Measurements from ENCODE around the gene SS18L1.
"Not testable (repeated sequence)": the region's sequence is repeated elsewhere in the genome, so short reads cannot be mapped to it uniquely, and the experiment has no call there.

Gene SS18L1

GRCh38 chr20:62143081-62143956 lies at the start of gene SS18L1, which contains the start of gene PSMA7:
TSS of gene SS18L1 (plus strand) at chr20:62143769. CDS start at chr20:62143821, 52 bp downstream.
TSS of gene PSMA7 (minus strand) at chr20:62143394. CDS start at chr20:62143303, 91 bp downstream.
- peak; percentile 86 for DNase-seq

- no peak for DNase-seq
Observed at GRCh38 chr20:62096421-62097380, 46.9 kb upstream of the SS18L1 start.

GRCh38 chr20:62097881-62098407 lies 45.6 kb upstream of the SS18L1 start:
- no peak for DNase-seq

GRCh38 chr20:62101078-62101477 lies 42.5 kb upstream of the SS18L1 start:
- DNase-seq = no peak

- DNase-seq = no peak
Observed at GRCh38 chr20:62103508-62104233, 39.9 kb upstream of the SS18L1 start.

GRCh38 chr20:62104234-62104789 lies 39.3 kb upstream of the SS18L1 start:
- DNase-seq = no peak

- DNase-seq = no peak
Observed at GRCh38 chr20:62104791-62105345, 38.7 kb upstream of the SS18L1 start.

GRCh38 chr20:62105592-62105991 lies 38.0 kb upstream of the SS18L1 start:
- no peak for DNase-seq

GRCh38 chr20:62111148-62111547 lies 32.4 kb upstream of the SS18L1 start:
- no peak for DNase-seq

GRCh38 chr20:62112368-62112767 lies 31.2 kb upstream of the SS18L1 start:
- no peak for DNase-seq

- no peak for DNase-seq
Observed at GRCh38 chr20:62114894-62115293, 28.7 kb upstream of the SS18L1 start.

GRCh38 chr20:62115800-62116407 lies 27.7 kb upstream of the SS18L1 start:
- not testable (repeated sequence) for DNase-seq

GRCh38 chr20:62116558-62117361 lies 26.8 kb upstream of the SS18L1 start:
- DNase-seq = no peak

- no peak for DNase-seq
Observed at GRCh38 chr20:62117362-62117646, 26.3 kb upstream of the SS18L1 start.

- peak; percentile 86 for DNase-seq
Observed at GRCh38 chr20:62117658-62118057, 25.9 kb upstream of the SS18L1 start.

- DNase-seq = no peak
Observed at GRCh38 chr20:62118113-62119043, 25.2 kb upstream of the SS18L1 start.

GRCh38 chr20:62119115-62119514 lies 24.5 kb upstream of the SS18L1 start:
- no peak for DNase-seq

- no peak for DNase-seq
Observed at GRCh38 chr20:62119591-62120364, 23.8 kb upstream of the SS18L1 start.

GRCh38 chr20:62120365-62120762 lies 23.2 kb upstream of the SS18L1 start:
- no peak for DNase-seq

All from CD4-positive, alpha-beta T cell treated with Interleukin-17A for 1 hour (primary cell).